PC-3 (cell line): ENCODE data around the gene MPV17L2. TPM values are rescaled to one million over a fixed set of nuclear protein-coding genes. Genes with fewer than 3 reads are reported as not detected.

Experiments used
- ATAC-seq: fragments of 200-7000 bp; cut with Tn5 transposase; 2 replicates; pipeline ENCODE4 v1.9.1; 2020; ENCODE audit warnings: mild to moderate bottlenecking, moderate library complexity
- BruUV-seq: library from RNA; stranded (reverse); fragments of 400-500 nt; replicated peaks from 2 replicates; lab custom pipeline; 2021; lab: Mats Ljungman, UMichigan
- CTCF ChIA-PET: fragments of 300-600 bp; sonication (Branson Sonifier 250); formaldehyde crosslinking; loops from one replicate; lab custom pipeline; 2022; ENCODE audit warnings: antibody characterized with exemption; lab: Charles Lee
- POLR2A ChIA-PET: fragments of 300-600 bp; sonication (Branson Sonifier 250); formaldehyde crosslinking; loops from one replicate; lab custom pipeline; 2022; ENCODE audit warnings: antibody characterized with exemption; ENCODE audit not compliant: unreplicated experiment; lab: Charles Lee
- DNase-seq: peaks from one replicate; pipeline ENCODE4 v3.0.0-alpha.2; 2015
- H2AFZ ChIP-seq: fragments of 300-600 bp; sonication (generic); 2 replicates; pipeline ENCODE4 v1.6.0; 2016; ENCODE audit warnings: antibody characterized with exemption, low read length
- H3F3A ChIP-seq: fragments of 300-600 bp; sonication (generic); one replicate; pipeline ENCODE4 v1.6.0; 2017; ENCODE audit warnings: antibody characterized with exemption, low read length, control low read depth, mild to moderate bottlenecking; ENCODE audit not compliant: unreplicated experiment
- H3K27ac ChIP-seq: fragments of 300-600 bp; sonication (generic); 2 replicates; pipeline ENCODE4 v1.5.1; 2016; ENCODE audit warnings: mild to moderate bottlenecking, low read length
- H3K27me3 ChIP-seq: fragments of 300-600 bp; sonication (generic); 2 replicates; pipeline ENCODE4 v1.6.1; 2016; ENCODE audit warnings: low read length, mixed read lengths
- H3K36me3 ChIP-seq: fragments of 300-600 bp; sonication (generic); 2 replicates; pipeline ENCODE4 v1.6.1; 2016; ENCODE audit warnings: low read depth, mixed run types, low read length, mixed read lengths
- H3K4me1 ChIP-seq: fragments of 300-600 bp; sonication (generic); 2 replicates; pipeline ENCODE4 v1.5.1; 2016; ENCODE audit warnings: low read length; ENCODE audit not compliant: insufficient read depth
- H3K4me2 ChIP-seq: fragments of 300-600 bp; sonication (generic); 2 replicates; pipeline ENCODE4 v1.6.0; 2016; ENCODE audit warnings: low read length
- H3K4me3 ChIP-seq: fragments of 300-600 bp; sonication (generic); 2 replicates; pipeline ENCODE4 v1.5.1; 2016; ENCODE audit warnings: mild to moderate bottlenecking, low read length, mixed read lengths
- H3K79me2 ChIP-seq: fragments of 300-600 bp; sonication (generic); 2 replicates; pipeline ENCODE4 v1.6.1; 2017; ENCODE audit warnings: low read length, mixed read lengths
- H3K9ac ChIP-seq: fragments of 300-600 bp; sonication (generic); 2 replicates; pipeline ENCODE4 v1.6.0; 2016; ENCODE audit warnings: mild to moderate bottlenecking, low read length
- H3K9me2 ChIP-seq: fragments of 300-600 bp; sonication (generic); replicated peaks from 2 replicates; pipeline ENCODE4 v1.6.1; 2016; ENCODE audit warnings: mixed run types, low read length, mixed read lengths
- H3K9me3 ChIP-seq: fragments of 300-600 bp; sonication (generic); 2 replicates; pipeline ENCODE4 v1.6.1; 2016; ENCODE audit warnings: low read length, mixed read lengths
- H4K20me1 ChIP-seq: fragments of 300-600 bp; sonication (generic); 2 replicates; pipeline ENCODE4 v1.6.1; 2016; ENCODE audit warnings: low read length, mixed read lengths
- EZH2 ChIP-seq: fragments of 300-600 bp; sonication (generic); IDR thresholded peaks from one replicate; pipeline ENCODE4 v1.6.1; 2017; ENCODE audit warnings: antibody characterized with exemption, mild to moderate bottlenecking, low read length; ENCODE audit not compliant: unreplicated experiment
- EZH2phosphoT487 ChIP-seq: fragments of 300-600 bp; sonication (generic); IDR thresholded peaks from 2 replicates; pipeline ENCODE4 v1.6.1; 2018; ENCODE audit warnings: mild to moderate bottlenecking, antibody characterized with exemption, low read length, borderline replicate concordance
- intact Hi-C: fragments of 100-400 bp; cut with micrococcal nuclease; formaldehyde crosslinking; loops from 2 replicates; pipeline ENCODE4 v1.9.0; 2023
- total RNA-seq: library from RNA; depleted of rRNA; stranded (reverse); fragments of >200 nt; gene quantifications from 2 replicates; pipeline ENCODE4 v1.2.3, GENCODE V29; 2014
- TF ChIP-seq, protein P1 (sequence below): fragments of 300-600 bp; sonication (generic); conservative IDR thresholded peaks from 2 replicates; pipeline ENCODE4 v1.5.1; 2017; ENCODE audit warnings: antibody characterized with exemption, low read depth, mild to moderate bottlenecking, low read length

MPV17L2 gene
- total RNA-seq, 1 experiment from 2014 or later: 34.2 TPM

- H3K36me3 ChIP-seq: no peaks in the 10 kb centered on the region
- no peak overlapping the region for H3K4me3 ChIP-seq
- H3K4me1 ChIP-seq: peaks cover 4% of the 10 kb centered on the region
- TF ChIP-seq EZH2phosphoT487 (no peak), EZH2 (no peak)
- TF ChIP-seq, protein P1, sequence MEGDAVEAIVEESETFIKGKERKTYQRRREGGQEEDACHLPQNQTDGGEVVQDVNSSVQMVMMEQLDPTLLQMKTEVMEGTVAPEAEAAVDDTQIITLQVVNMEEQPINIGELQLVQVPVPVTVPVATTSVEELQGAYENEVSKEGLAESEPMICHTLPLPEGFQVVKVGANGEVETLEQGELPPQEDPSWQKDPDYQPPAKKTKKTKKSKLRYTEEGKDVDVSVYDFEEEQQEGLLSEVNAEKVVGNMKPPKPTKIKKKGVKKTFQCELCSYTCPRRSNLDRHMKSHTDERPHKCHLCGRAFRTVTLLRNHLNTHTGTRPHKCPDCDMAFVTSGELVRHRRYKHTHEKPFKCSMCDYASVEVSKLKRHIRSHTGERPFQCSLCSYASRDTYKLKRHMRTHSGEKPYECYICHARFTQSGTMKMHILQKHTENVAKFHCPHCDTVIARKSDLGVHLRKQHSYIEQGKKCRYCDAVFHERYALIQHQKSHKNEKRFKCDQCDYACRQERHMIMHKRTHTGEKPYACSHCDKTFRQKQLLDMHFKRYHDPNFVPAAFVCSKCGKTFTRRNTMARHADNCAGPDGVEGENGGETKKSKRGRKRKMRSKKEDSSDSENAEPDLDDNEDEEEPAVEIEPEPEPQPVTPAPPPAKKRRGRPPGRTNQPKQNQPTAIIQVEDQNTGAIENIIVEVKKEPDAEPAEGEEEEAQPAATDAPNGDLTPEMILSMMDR: no peak
- H4K20me1 ChIP-seq: no peaks in the 10 kb centered on the region
- no peak overlapping the region for H3K9ac ChIP-seq
- H3K27me3 ChIP-seq: no peaks in the 10 kb centered on the region
- peak overlapping the region; percentile 15; the same call in 1 of the 2 replicates for H3K4me2 ChIP-seq
- no peaks in the 10 kb centered on the region for H3F3A ChIP-seq
- no peaks in the 10 kb centered on the region for H3K9me2 ChIP-seq
- intact Hi-C loops: no loop called here
- BruUV-seq: no TSS peak
- peak overlapping the region; percentile 6; the same call in 1 of the 2 replicates for H2AFZ ChIP-seq
- ATAC-seq (peak; percentile 78), DNase-seq (peak; percentile 61)
- H3K27ac ChIP-seq: no peak overlapping the region
- H3K9me3 ChIP-seq: no peaks in the 10 kb centered on the region
- ChIA-PET POLR2A (no interaction called here), CTCF (no interaction called here)
- H3K79me2 ChIP-seq: no peaks in the 10 kb centered on the region
Measured at GRCh38 chr19:18214779-18215433, 21.9 kb downstream of the MPV17L2 start.

GRCh38 chr19:18216789-18217188, 23.8 kb downstream of the MPV17L2 start:
- H3K79me2 ChIP-seq: no peaks in the 10 kb centered on the region
- ChIA-PET POLR2A (no interaction called here), CTCF (no interaction called here)
- no peaks in the 10 kb centered on the region for H3F3A ChIP-seq
- no peak overlapping the region for H3K4me2 ChIP-seq
- ATAC-seq (no peak), DNase-seq (no peak)
- H3K9me3 ChIP-seq: no peaks in the 10 kb centered on the region
- H3K9ac ChIP-seq: no peak overlapping the region
- no peaks in the 10 kb centered on the region for H3K9me2 ChIP-seq
- no peak for TF ChIP-seq EZH2phosphoT487
- TF ChIP-seq EZH2: no peak
- TF ChIP-seq, protein P1: no peak
- H3K4me1 ChIP-seq: peaks cover 4% of the 10 kb centered on the region
- intact Hi-C loops: no loop called here
- no peaks in the 10 kb centered on the region for H3K36me3 ChIP-seq
- no peak overlapping the region for H3K27ac ChIP-seq
- no peaks in the 10 kb centered on the region for H3K27me3 ChIP-seq
- BruUV-seq: no TSS peak
- H4K20me1 ChIP-seq: no peaks in the 10 kb centered on the region
- H3K4me3 ChIP-seq: no peak overlapping the region
- H2AFZ ChIP-seq: no peak overlapping the region

DNA sequence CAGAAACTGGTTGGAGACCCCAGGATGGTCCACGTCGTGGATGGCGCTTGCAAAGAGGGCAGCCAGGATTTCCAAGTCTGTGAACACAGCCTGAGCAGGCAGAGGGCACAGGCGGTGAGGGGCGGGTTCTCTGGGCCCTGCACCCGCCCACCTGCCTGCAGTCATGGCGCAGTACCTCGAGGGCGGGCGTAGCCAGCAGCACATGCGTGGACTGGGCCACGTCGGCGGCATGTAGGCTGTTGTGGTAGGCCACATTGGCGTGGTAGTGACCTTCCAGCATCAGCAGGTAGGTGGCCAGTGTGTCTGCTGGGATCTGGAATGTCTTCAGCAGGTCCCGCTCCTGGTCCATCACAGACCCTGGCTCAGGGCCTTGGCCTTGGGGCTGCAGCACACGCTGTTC, 25.1 kb downstream of the MPV17L2 start:
- Histone ChIP-seq H3F3A (no peaks in the 10 kb centered on the region), H3K27ac (no peak overlapping the region), H3K9me2 (no peaks in the 10 kb centered on the region), H3K4me1 (peaks cover 4% of the 10 kb centered on the region), H2AFZ (no peak overlapping the region), H4K20me1 (no peaks in the 10 kb centered on the region), H3K27me3 (no peaks in the 10 kb centered on the region), H3K36me3 (no peaks in the 10 kb centered on the region), H3K79me2 (no peaks in the 10 kb centered on the region), H3K9ac (no peak overlapping the region), H3K4me3 (no peak overlapping the region), H3K9me3 (no peaks in the 10 kb centered on the region), H3K4me2 (no peak overlapping the region)
- CTCF ChIA-PET: no interaction called here
- ATAC-seq (no peak), DNase-seq (no peak)
- TF ChIP-seq, protein P1: no peak
- no peak for TF ChIP-seq EZH2phosphoT487
- TF ChIP-seq EZH2: no peak
- no TSS peak for BruUV-seq
- POLR2A ChIA-PET: no interaction called here
- intact Hi-C loops: no loop called here
